GM12801 (cell line): ENCODE data around the gene TULP3.

ENCODE experiments used
- CTCF ChIP-seq: IDR thresholded peaks from one replicate; pipeline ENCODE4 v1.5.1; 2011; ENCODE audit warnings: control low read depth; ENCODE audit not compliant: insufficient read length; ENCODE audit errors: extremely low read depth

The TULP3 gene

GRCh38 chr12:2957816-2958431 is 67.2 kb downstream of the TULP3 start:
- TF ChIP-seq CTCF: no peak

- TF ChIP-seq CTCF: no peak
These were observed 67.9 kb downstream of the TULP3 start for GRCh38 chr12:2958432-2959191.

DNA sequence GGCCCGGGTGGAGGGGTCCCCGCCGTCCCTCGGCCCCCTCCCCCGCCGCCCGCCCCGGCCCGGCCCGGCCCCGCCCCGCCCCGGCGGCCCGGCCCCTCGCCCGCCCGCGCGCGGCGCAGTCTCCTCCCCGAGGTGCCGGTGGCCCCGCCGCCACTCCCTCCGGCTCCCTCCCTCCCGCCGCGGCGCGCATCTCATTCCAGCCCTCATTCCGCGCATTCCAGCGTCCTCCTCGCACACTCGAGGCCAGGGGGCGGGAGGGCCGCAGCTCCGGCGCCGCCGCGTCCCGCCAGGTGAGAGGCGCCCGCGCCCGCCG is 68.5 kb downstream of the TULP3 start, which contains the start of gene TEAD4:
Gene TEAD4 (plus strand): TSS at position 206 of the 313 bp plus-strand sequence.
- TF ChIP-seq CTCF: no peak

GRCh38 chr12:2959505-2960389 is 69.1 kb downstream of the TULP3 start:
- no peak for TF ChIP-seq CTCF

- TF ChIP-seq CTCF: no peak
These were observed 69.8 kb downstream of the TULP3 start for GRCh38 chr12:2960390-2960956.

DNA sequence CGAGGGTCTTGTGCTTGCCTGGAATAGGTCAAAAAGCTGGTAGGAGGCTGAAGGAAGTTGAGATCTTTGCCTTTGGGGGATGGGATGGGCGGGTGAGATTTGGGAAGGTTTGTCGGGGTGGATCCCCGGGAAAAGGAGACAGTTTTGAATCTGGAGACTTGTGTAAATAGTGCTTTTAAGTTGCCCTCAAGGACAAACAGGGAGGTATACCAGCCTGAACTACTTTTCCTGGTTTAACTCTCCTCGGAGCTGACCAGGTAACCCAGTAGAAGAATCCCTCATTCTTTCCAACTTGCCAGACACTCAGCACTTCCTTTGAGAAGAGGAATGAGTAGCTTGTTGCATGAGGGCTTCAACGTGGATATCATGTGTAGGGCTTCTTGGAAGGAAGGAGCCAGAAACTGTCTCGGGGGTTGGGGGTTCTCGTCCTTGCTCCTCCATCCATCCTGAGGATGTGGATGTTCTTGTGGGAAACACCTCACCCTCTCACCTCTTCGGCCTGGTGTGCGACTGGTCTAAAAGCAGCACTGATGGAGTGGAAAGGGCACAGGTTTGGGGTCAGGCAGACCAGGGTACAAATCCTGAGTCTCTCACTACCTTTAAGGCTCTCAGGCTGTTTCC is 70.4 kb downstream of the TULP3 start:
- TF ChIP-seq CTCF: no peak

GRCh38 chr12:2961705-2962104 is 71.0 kb downstream of the TULP3 start:
- no peak for TF ChIP-seq CTCF
